HG02840 (cell line): ENCODE measurements around the gene RNF26.

Experiments
- ATAC-seq: cut with Tn5 transposase; IDR thresholded peaks from one replicate; pipeline ENCODE4 v1.9.1; 2021; ENCODE audit warnings: mild to moderate bottlenecking, moderate library complexity, moderate number of reproducible peaks; ENCODE audit not compliant: unreplicated experiment, low FRiP score

The RNF26 gene

GRCh38 chr11:119347940-119348605 is 13.7 kb downstream of the RNF26 start:
- ATAC-seq = no peak

- no peak for ATAC-seq
Measured at GRCh38 chr11:119350302-119350701, 16.0 kb downstream of the RNF26 start.

GRCh38 chr11:119351232-119351631 is 16.9 kb downstream of the RNF26 start:
- ATAC-seq = no peak

GRCh38 chr11:119352857-119353260 is 18.5 kb downstream of the RNF26 start:
- no peak for ATAC-seq

- ATAC-seq = no peak
Measured at GRCh38 chr11:119355091-119355843, 20.9 kb downstream of the RNF26 start.

- no peak for ATAC-seq
Measured at GRCh38 chr11:119356349-119357031, 22.2 kb downstream of the RNF26 start.

GRCh38 chr11:119357074-119357473 is 22.7 kb downstream of the RNF26 start:
- no peak for ATAC-seq

GRCh38 chr11:119359365-119360214 is 25.3 kb downstream of the RNF26 start:
- ATAC-seq = no peak

GRCh38 chr11:119361056-119361787 is 26.9 kb downstream of the RNF26 start:
- no peak for ATAC-seq

GRCh38 chr11:119361941-119362725 is 27.8 kb downstream of the RNF26 start:
- no peak for ATAC-seq

GRCh38 chr11:119362741-119363080 is 28.4 kb downstream of the RNF26 start:
- ATAC-seq = no peak

- ATAC-seq = no peak
Measured at GRCh38 chr11:119363081-119363850, 28.9 kb downstream of the RNF26 start.

- no peak for ATAC-seq
Measured at GRCh38 chr11:119363851-119364590, 29.7 kb downstream of the RNF26 start.

GRCh38 chr11:119365071-119365591 is 30.8 kb downstream of the RNF26 start:
- no peak for ATAC-seq

- no peak for ATAC-seq
Measured at GRCh38 chr11:119366690-119367620, 32.6 kb downstream of the RNF26 start.

- ATAC-seq = no peak
Measured at GRCh38 chr11:119367661-119368120, 33.4 kb downstream of the RNF26 start.
